ENCODE measurements around the gene PLEKHH1.

- TF ChIP-seq CTCF (IDR thresholded peaks at IDR 0.05) (no peak), POLR2A (IDR thresholded peaks at IDR 0.05) (no peak)
These were observed 74.6 kb downstream of the PLEKHH1 start for GRCh38 chr14:67607646-67608045.
